B cell (primary cell): ENCODE measurements around the gene SLC66A1.

Experiments
- CTCF ChIP-seq: fragments of 200-600 bp; IDR thresholded peaks from one replicate; pipeline ENCODE4 v1.8.0; 2022; ENCODE audit warnings: antibody characterized with exemption, mild to moderate bottlenecking
- EZH2 ChIP-seq: IDR thresholded peaks from 2 replicates; pipeline ENCODE4 v1.6.1; 2012; ENCODE audit warnings: borderline replicate concordance, low read depth, mild to moderate bottlenecking, moderate library complexity, low read length; ENCODE audit not compliant: insufficient read depth, poor library complexity, severe bottlenecking

- TF ChIP-seq CTCF (no peak), EZH2 (no peak)
Measured at GRCh38 chr1:19360432-19360831, 48.3 kb downstream of the SLC66A1 start.
